OCI-LY1 (cell line): ENCODE measurements around the gene SCPEP1.

Source experiments
- CTCF ChIP-seq: fragments of 200-600 bp; sonication (generic), shearing (Covaris generic); IDR thresholded peaks from 2 replicates; pipeline ENCODE4 v1.5.1; 2017; ENCODE audit warnings: mild to moderate bottlenecking, antibody characterized with exemption, low read length, moderate library complexity, mixed read lengths
- EZH2 ChIP-seq: fragments of 200-600 bp; sonication (generic), shearing (Covaris generic); IDR thresholded peaks from 2 replicates; pipeline ENCODE4 v1.8.0; 2017; ENCODE audit warnings: borderline replicate concordance, mixed run types, mild to moderate bottlenecking, antibody characterized with exemption, low read length, moderate library complexity, mixed read lengths

GRCh38 chr17:56937687-56938086 lies 40.2 kb upstream of the SCPEP1 start:
- TF ChIP-seq CTCF (no peak), EZH2 (no peak)
